CD4-positive, alpha-beta T cell (primary cell): ENCODE data around the gene GRIN2A. TPM values are rescaled to one million over a fixed set of nuclear protein-coding genes. Genes with fewer than 3 reads are reported as not detected.

Experiments used
- ATAC-seq: fragments of 200-7000 bp; cut with Tn5 transposase; one replicate; pipeline ENCODE4 v1.10.0; 2022; ENCODE audit warnings: mild to moderate bottlenecking; ENCODE audit not compliant: poor library complexity
- CTCF ChIA-PET: fragments of 350-600 bp; sonication (Branson Sonifier 250); formaldehyde crosslinking; loops from one replicate; lab custom pipeline; 2021; ENCODE audit warnings: antibody characterized with exemption, inconsistent platforms; lab: Charles Lee
- POLR2A ChIA-PET: fragments of 350-600 bp; sonication (Branson Sonifier 250); formaldehyde crosslinking; loops from one replicate; lab custom pipeline; 2021; ENCODE audit warnings: antibody characterized with exemption, inconsistent platforms; lab: Charles Lee
- DNase-seq, 14 experiments: peaks; one replicate each; pipeline ENCODE4 v3.0.0-alpha.2; 2013 to 2020; ENCODE audit warnings: mixed read lengths in 2 of 14
- H3K27ac ChIP-seq, 2 donors: one replicate each; pipeline versions ENCODE4 v1.5.1 to v1.7.0; 2013; ENCODE audit warnings: low read length in 2 of 2, low read depth in 1 of 2, mild to moderate bottlenecking in 1 of 2
- H3K27me3 ChIP-seq, 2 experiments: 1 replicate in 1 of 2; 2 replicates in 1 of 2; pipeline versions ENCODE4 v1.6.1 to v1.7.0; 2013; ENCODE audit warnings: low read length in 2 of 2, control low read depth in 1 of 2, mild to moderate bottlenecking in 1 of 2, moderate library complexity in 1 of 2; ENCODE audit not compliant: insufficient read depth in 2 of 2, control insufficient read depth in 1 of 2
- H3K36me3 ChIP-seq: one replicate; pipeline ENCODE4 v1.6.1; 2013; ENCODE audit warnings: low read length, control low read depth; ENCODE audit not compliant: insufficient read depth
- H3K4me1 ChIP-seq: one replicate; pipeline ENCODE4 v1.6.1; 2013; ENCODE audit warnings: low read length, control low read depth; ENCODE audit not compliant: insufficient read depth
- H3K4me3 ChIP-seq: one replicate; pipeline ENCODE4 v1.5.1; 2013; ENCODE audit warnings: mild to moderate bottlenecking, low read length, moderate library complexity
- H3K9me3 ChIP-seq, 2 experiments: 1 replicate in 1 of 2; 2 replicates in 1 of 2; pipeline versions ENCODE4 v1.6.1 to v1.7.0; 2013; ENCODE audit warnings: low read length in 2 of 2, mild to moderate bottlenecking in 2 of 2, control low read depth in 1 of 2, moderate library complexity in 1 of 2; ENCODE audit not compliant: control insufficient read depth in 1 of 2, insufficient read depth in 1 of 2
- H3K27ac Mint-ChIP-seq: one replicate; pipeline ENCODE4 v1.8.0; 2020; ENCODE audit warnings: mixed read lengths
- H3K27me3 Mint-ChIP-seq: one replicate; pipeline ENCODE4 v1.8.0; 2021; ENCODE audit warnings: mixed read lengths
- H3K36me3 Mint-ChIP-seq: one replicate; pipeline ENCODE4 v1.8.0; 2021; ENCODE audit warnings: low read depth, mixed read lengths
- H3K4me1 Mint-ChIP-seq: one replicate; pipeline ENCODE4 v1.8.0; 2021; ENCODE audit warnings: low read depth, mixed read lengths
- H3K4me3 Mint-ChIP-seq: one replicate; pipeline ENCODE4 v1.8.0; 2020; ENCODE audit warnings: mild to moderate bottlenecking, mixed read lengths
- H3K9me3 Mint-ChIP-seq: one replicate; pipeline ENCODE4 v1.8.0; 2020; ENCODE audit warnings: mixed read lengths
- CTCF ChIP-seq: fragments of 200-600 bp; IDR thresholded peaks from one replicate; pipeline ENCODE4 v1.8.0; 2022; ENCODE audit warnings: antibody characterized with exemption, mild to moderate bottlenecking
- intact Hi-C, 2 experiments: fragments of 100-400 bp; cut with DNase I in 1 of 2; cut with micrococcal nuclease in 1 of 2; formaldehyde crosslinking; loops; one replicate each; pipeline versions ENCODE4 v1.15.1 to v1.9.0; 2023 to 2025; cut with DNase I, micrococcal nuclease
- total RNA-seq, 174 experiments: library from RNA in 2 of 174; stranded (reverse) in 2 of 174; gene quantifications; one replicate each; pipeline ENCODE4 v1.2.3 and lab custom pipeline; 2021 to 2026

GRIN2A gene
- total RNA-seq, 2 experiments from 2014 or later = not detected

GRCh38 chr16:10181196-10182162 lies 749 bp downstream of the GRIN2A start:
- H3K36me3 ChIP-seq = no peaks in the 10 kb centered on the region
- H3K4me1 Mint-ChIP-seq = peaks cover 4% of the 10 kb centered on the region
- peaks cover 35 to 44% of the 10 kb centered on the region in 2 experiments for H3K27me3 ChIP-seq
- H3K4me1 ChIP-seq = peaks cover 14% of the 10 kb centered on the region
- no peak overlapping the region for H3K4me3 ChIP-seq
- ChIA-PET POLR2A (no interaction called here), CTCF (no interaction called here)
- no peaks in the 10 kb centered on the region for H3K9me3 Mint-ChIP-seq
- ATAC-seq (no peak), DNase-seq (peak in 3 of 14 experiments; percentile 4 to 36 (median 32))
- no peak overlapping the region for H3K27ac ChIP-seq
- no peaks in the 10 kb centered on the region for H3K36me3 Mint-ChIP-seq
- H3K9me3 ChIP-seq = peaks cover 0 to 27% of the 10 kb centered on the region in 2 experiments
- H3K4me3 Mint-ChIP-seq = no peak overlapping the region
- TF ChIP-seq CTCF = peak; percentile 24
- peaks cover 64% of the 10 kb centered on the region for H3K27me3 Mint-ChIP-seq
- H3K27ac Mint-ChIP-seq = no peak overlapping the region
- intact Hi-C loops = loop anchor here in 1 of 2 experiments (5.0 kb wide), 1 partner anchor 1614 kb away; no protein-coding TSS in a partner anchor

GRCh38 chr16:10180771-10181163 lies 1.5 kb downstream of the GRIN2A start:
- intact Hi-C loops = loop anchor here in 1 of 2 experiments (5.0 kb wide), 1 partner anchor 1613 kb away; no protein-coding TSS in a partner anchor
- no peak overlapping the region for H3K27ac Mint-ChIP-seq
- Histone ChIP-seq H3K27me3 (peaks cover 35 to 39% of the 10 kb centered on the region in 2 experiments), H3K9me3 (peaks cover 0 to 27% of the 10 kb centered on the region in 2 experiments), H3K36me3 (no peaks in the 10 kb centered on the region), H3K4me1 (peaks cover 14% of the 10 kb centered on the region), H3K4me3 (no peak overlapping the region), H3K27ac (no peak overlapping the region)
- no peak for ATAC-seq
- CTCF ChIA-PET = no interaction called here
- peak in 2 of 14 experiments; percentile 2 to 15 for DNase-seq
- no peaks in the 10 kb centered on the region for H3K36me3 Mint-ChIP-seq
- H3K27me3 Mint-ChIP-seq = peaks cover 58% of the 10 kb centered on the region
- POLR2A ChIA-PET = no interaction called here
- no peak overlapping the region for H3K4me3 Mint-ChIP-seq
- TF ChIP-seq CTCF = no peak
- H3K9me3 Mint-ChIP-seq = no peaks in the 10 kb centered on the region
- peaks cover 4% of the 10 kb centered on the region for H3K4me1 Mint-ChIP-seq

- ChIA-PET POLR2A (no interaction called here), CTCF (no interaction called here)
- Mint-ChIP-seq H3K27me3 (peaks cover 60% of the 10 kb centered on the region), H3K4me3 (no peak overlapping the region), H3K9me3 (no peaks in the 10 kb centered on the region), H3K4me1 (peaks cover 4% of the 10 kb centered on the region), H3K36me3 (no peaks in the 10 kb centered on the region), H3K27ac (no peak overlapping the region)
- Histone ChIP-seq H3K27me3 (peaks cover 35 to 38% of the 10 kb centered on the region in 2 experiments), H3K36me3 (no peaks in the 10 kb centered on the region), H3K9me3 (peaks cover 0 to 27% of the 10 kb centered on the region in 2 experiments), H3K4me3 (no peak overlapping the region), H3K27ac (no peak overlapping the region), H3K4me1 (peaks cover 14% of the 10 kb centered on the region)
- DNase-seq (no peak), ATAC-seq (no peak)
- intact Hi-C loops = loop anchor here in 1 of 2 experiments (5.0 kb wide), 1 partner anchor 1613 kb away; no protein-coding TSS in a partner anchor
- no peak for TF ChIP-seq CTCF
Observed at GRCh38 chr16:10180042-10180770, 2.0 kb downstream of the GRIN2A start.
